HG02943 (cell line): ENCODE data around the gene FSTL4.
"Not testable (repeated sequence)": the region's sequence is repeated elsewhere in the genome, so short reads cannot be mapped to it uniquely, and the experiment has no call there.

Experiments used
- ATAC-seq: cut with Tn5 transposase; IDR thresholded peaks from one replicate; pipeline ENCODE4 v1.9.1; 2021; ENCODE audit warnings: mild to moderate bottlenecking, low read depth, moderate library complexity; ENCODE audit not compliant: unreplicated experiment

Gene FSTL4

GRCh38 chr5:133170756-133171387 lies 441.5 kb downstream of the FSTL4 start:
- ATAC-seq, result not testable (repeated sequence)

- no peak for ATAC-seq
Observed at GRCh38 chr5:133164759-133165158, 447.6 kb downstream of the FSTL4 start.

GRCh38 chr5:133163839-133164238 lies 448.5 kb downstream of the FSTL4 start:
- ATAC-seq, result no peak

- ATAC-seq, result no peak
Observed at GRCh38 chr5:133159543-133159942, 452.8 kb downstream of the FSTL4 start.

GRCh38 chr5:133155326-133155969 lies 456.9 kb downstream of the FSTL4 start:
- ATAC-seq, result no peak

- ATAC-seq, result no peak
Observed at GRCh38 chr5:133154274-133155075, 457.9 kb downstream of the FSTL4 start.

- ATAC-seq, result no peak
Observed at GRCh38 chr5:133150909-133151544, 461.3 kb downstream of the FSTL4 start.

GRCh38 chr5:133149345-133149744 lies 463.0 kb downstream of the FSTL4 start:
- no peak for ATAC-seq

GRCh38 chr5:133147815-133148567 lies 464.4 kb downstream of the FSTL4 start:
- ATAC-seq, result no peak

GRCh38 chr5:133147411-133147810 lies 464.9 kb downstream of the FSTL4 start:
- ATAC-seq, result no peak
